CD4-positive, alpha-beta T cell treated with Interleukin-12 subunit alpha and Interleukin-12 subunit beta, for 1 hour (primary cell): ENCODE results near the gene OR2F1.
"Not testable (repeated sequence)": the region's sequence is repeated elsewhere in the genome, so short reads cannot be mapped to it uniquely, and the experiment has no call there.

Source experiments
- DNase-seq: peaks from one replicate; pipeline ENCODE4 v3.0.0-alpha.2; 2020

The OR2F1 gene

GRCh38 chr7:143958781-143959180 is 4.1 kb downstream of the OR2F1 start:
- no peak for DNase-seq

- no peak for DNase-seq
These were observed 6.4 kb downstream of the OR2F1 start for GRCh38 chr7:143960813-143961610.

- no peak for DNase-seq
These were observed 10.6 kb downstream of the OR2F1 start for GRCh38 chr7:143965280-143965679.

- no peak for DNase-seq
These were observed 12.8 kb downstream of the OR2F1 start for GRCh38 chr7:143967398-143967797.

- no peak for DNase-seq
These were observed 19.3 kb downstream of the OR2F1 start for GRCh38 chr7:143973870-143974416.

GRCh38 chr7:143974459-143974858 is 19.8 kb downstream of the OR2F1 start:
- DNase-seq = no peak

- DNase-seq = no peak
These were observed 21.0 kb downstream of the OR2F1 start for GRCh38 chr7:143975617-143976016.

- no peak for DNase-seq
These were observed 23.9 kb downstream of the OR2F1 start for GRCh38 chr7:143978585-143978984.

GRCh38 chr7:143979359-143979758 is 24.7 kb downstream of the OR2F1 start:
- DNase-seq = no peak

GRCh38 chr7:143979998-143980397 is 25.4 kb downstream of the OR2F1 start:
- DNase-seq = no peak

GRCh38 chr7:143980746-143981510 is 26.3 kb downstream of the OR2F1 start:
- no peak for DNase-seq

GRCh38 chr7:143983960-143984359 is 29.3 kb downstream of the OR2F1 start:
- no peak for DNase-seq

GRCh38 chr7:143987513-143987912 is 32.9 kb downstream of the OR2F1 start:
- peak; percentile 2 for DNase-seq

- DNase-seq = no peak
These were observed 34.5 kb downstream of the OR2F1 start for GRCh38 chr7:143988976-143989745.

- no peak for DNase-seq
These were observed 38.0 kb downstream of the OR2F1 start for GRCh38 chr7:143992670-143993069.

- no peak for DNase-seq
These were observed 39.3 kb downstream of the OR2F1 start for GRCh38 chr7:143993924-143994323.

GRCh38 chr7:144000020-144000419 is 45.4 kb downstream of the OR2F1 start, which contains the start of gene OR6B1:
OR6B1 (plus strand) TSS chr7:144000320; CDS start chr7:144003997, 3,677 bp downstream.
- no peak for DNase-seq

- no peak for DNase-seq
These were observed 46.9 kb downstream of the OR2F1 start for GRCh38 chr7:144001543-144001942.

- no peak for DNase-seq
These were observed 50.1 kb downstream of the OR2F1 start for GRCh38 chr7:144004703-144005102.

GRCh38 chr7:144006029-144006691 is 51.5 kb downstream of the OR2F1 start:
- no peak for DNase-seq

GRCh38 chr7:144006692-144007042 is 52.0 kb downstream of the OR2F1 start:
- DNase-seq = no peak

- no peak for DNase-seq
These were observed 54.7 kb downstream of the OR2F1 start for GRCh38 chr7:144009361-144009760.

GRCh38 chr7:144010061-144010460 is 55.4 kb downstream of the OR2F1 start:
- DNase-seq = not testable (repeated sequence)
